ENCODE data around the gene SLC38A5.
"Not testable (repeated sequence)": the region's sequence is repeated elsewhere in the genome, so short reads cannot be mapped to it uniquely, and the experiment has no call there.

DNA sequence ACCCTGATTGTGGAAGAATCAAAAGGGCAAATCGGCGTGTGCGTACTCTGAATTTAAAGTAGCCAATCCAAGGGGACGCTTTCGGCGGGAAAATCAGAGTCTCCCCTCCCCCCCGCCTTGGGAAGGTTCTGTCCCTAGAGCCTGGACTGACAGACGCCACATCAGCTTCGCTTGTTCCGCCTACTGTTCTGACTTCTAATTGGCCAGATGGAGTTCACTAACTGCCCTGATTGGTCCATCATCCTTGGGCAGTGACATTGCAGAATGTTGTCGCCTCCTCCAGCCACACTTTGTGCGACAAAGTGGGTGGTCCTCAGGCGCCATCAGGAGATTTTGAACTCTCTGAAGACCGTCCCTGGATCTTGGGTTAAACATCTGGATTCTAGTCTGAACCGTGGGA lies 58.2 kb downstream of the SLC38A5 start, which contains the start of gene SSX4B:
- TF ChIP-seq CTCF, POLR2A, POLR2AphosphoS5 (IDR thresholded peaks at IDR 0.05): not testable (repeated sequence)
